Gastroesophageal sphincter (tissue), 2 donors: ENCODE measurements around the gene CHMP6.

Experiments used
- EP300 ChIP-seq: sonication (generic); formaldehyde crosslinking; IDR thresholded peaks from one replicate; pipeline ENCODE4 v1.6.1; 2017; ENCODE audit warnings: antibody characterized with exemption, mild to moderate bottlenecking
- POLR2A ChIP-seq, 2 donors: fragments of 450-650 bp; IDR thresholded peaks; one replicate each; pipeline ENCODE4 v1.6.1; 2017; ENCODE audit warnings: antibody characterized with exemption in 2 of 2, mild to moderate bottlenecking in 2 of 2, moderate library complexity in 1 of 2
- POLR2AphosphoS5 ChIP-seq: sonication (generic); formaldehyde crosslinking; IDR thresholded peaks from one replicate; pipeline ENCODE4 v1.6.1; 2017; ENCODE audit warnings: antibody characterized with exemption

DNA sequence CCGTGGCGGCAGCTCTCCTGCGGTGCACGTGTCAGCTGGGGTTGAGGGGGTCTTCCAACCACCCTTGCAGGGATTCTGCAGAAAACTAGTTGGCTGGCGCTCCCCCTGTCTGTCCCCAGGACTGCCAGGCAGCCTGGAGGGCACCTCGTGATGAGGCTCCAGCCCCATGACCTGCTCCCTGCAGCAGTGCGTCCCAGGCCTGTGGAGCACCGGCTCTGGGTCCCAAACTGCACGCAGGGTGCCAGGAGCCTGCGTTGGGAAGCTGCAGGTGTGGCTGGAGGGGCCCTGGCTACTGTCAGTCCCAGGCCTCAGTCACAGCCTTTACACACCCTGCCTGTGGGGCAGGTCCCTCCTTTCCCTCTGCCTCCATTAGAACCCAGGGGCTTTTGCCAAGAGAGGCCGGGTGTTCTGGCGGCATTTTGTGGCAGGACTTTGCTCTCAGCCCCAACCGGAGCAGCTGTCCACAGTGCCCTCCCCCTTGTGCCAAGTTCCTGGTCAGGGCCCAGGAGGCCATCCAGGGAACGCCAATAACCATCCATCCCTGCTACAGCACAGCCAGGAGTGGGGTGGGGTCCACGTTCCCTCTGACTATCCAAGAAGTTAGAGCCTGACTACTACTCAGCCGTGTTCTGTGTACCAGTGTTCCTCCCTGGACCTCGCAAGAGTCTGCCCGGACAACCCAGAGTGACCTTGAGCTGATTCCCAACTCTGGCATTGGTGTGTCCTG, 9.2 kb downstream of the CHMP6 start:
- TF ChIP-seq EP300 (no peak), POLR2A (IDR thresholded peaks at IDR 0.05) (no peak), POLR2AphosphoS5 (no peak)
